HG02885 (cell line): ENCODE measurements around the gene GRK5.

ENCODE experiments used
- ATAC-seq: cut with Tn5 transposase; IDR thresholded peaks from one replicate; pipeline ENCODE4 v1.9.1; 2021; ENCODE audit warnings: mild to moderate bottlenecking; ENCODE audit not compliant: unreplicated experiment, poor library complexity

GRK5 gene

DNA sequence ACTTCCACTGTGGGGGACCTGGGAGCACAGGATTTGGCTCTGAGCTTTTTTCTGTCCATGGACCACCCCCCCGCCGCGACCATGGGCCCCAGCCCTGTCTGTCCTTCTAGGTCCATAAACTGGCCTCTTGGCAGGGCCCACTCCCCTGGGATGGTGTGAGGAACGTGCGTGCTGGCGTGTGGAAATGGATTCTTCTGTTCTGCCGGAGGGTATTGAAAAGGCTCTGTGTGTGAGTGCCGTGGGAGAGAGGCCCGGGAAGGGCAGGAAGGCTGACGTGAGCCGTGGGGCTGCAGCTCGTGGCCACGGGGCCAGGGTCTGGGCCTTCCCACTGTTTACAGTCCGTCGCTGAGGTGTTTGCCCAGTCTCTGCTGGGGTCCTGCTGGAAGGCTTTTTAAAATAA is 123.7 kb downstream of the GRK5 start:
- no peak for ATAC-seq

DNA sequence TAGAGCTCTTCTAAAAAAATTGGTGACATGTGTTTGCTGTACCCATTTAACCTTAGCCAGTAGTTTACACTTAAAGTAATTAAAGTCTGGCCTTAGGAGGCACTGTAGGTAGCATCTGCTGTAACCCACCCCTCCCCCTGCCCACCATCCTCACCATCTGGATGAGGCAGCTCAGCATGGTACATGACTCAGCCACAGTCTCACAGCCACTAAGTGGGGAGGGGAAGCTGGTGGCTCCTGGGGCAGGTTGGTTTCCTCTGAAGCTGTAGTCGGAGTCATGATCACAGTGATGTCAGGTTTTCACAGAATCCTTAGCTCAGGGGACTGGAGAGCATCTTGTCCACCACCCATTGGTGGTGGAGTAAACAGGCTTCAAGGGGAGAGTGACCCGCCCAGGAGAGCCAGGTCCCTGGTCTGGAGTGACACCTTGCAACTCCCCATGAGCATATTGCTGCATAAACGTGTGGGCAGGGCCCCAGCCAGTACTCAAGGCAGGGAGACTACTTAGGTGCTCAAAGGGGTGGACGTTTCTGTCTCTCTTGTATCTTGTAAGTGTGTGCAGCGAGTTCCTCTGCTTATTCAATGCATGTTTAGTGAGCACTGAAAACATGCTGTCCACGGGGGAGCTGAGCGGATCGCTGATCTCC is 125.9 kb downstream of the GRK5 start:
- no peak for ATAC-seq

DNA sequence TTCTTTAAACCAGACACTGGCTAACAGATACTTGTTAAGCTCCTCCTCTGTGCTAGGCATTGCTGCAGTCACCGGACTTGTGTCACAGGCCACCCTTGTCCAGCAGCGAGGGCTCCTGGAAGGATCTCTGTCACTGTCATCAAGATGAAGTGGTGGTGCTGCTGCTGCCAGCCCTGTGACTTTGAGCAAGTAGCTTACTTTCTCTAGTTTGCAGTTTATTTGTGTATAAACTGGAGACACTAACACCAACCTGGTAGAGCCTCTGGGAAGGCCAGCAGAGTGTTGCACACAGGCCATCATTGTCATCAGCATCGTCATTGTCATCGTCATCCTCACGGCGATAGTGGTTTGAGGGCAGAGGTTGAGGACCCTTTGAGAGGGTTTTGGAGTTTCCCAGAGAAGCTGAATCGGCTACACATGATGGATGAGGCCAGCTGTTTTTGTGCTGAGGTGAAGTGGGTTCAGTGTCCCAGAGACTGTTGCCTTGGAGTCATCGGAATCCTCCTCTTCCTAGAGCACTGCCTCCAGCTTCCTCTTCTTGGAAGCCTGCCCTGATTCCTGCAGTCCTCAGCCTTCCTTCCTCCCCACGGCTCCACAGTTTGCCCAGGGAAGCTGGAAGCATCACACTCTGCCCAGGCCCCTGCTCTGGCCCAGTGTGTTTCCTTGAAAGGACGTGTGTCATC is 128.4 kb downstream of the GRK5 start:
- ATAC-seq = no peak

DNA sequence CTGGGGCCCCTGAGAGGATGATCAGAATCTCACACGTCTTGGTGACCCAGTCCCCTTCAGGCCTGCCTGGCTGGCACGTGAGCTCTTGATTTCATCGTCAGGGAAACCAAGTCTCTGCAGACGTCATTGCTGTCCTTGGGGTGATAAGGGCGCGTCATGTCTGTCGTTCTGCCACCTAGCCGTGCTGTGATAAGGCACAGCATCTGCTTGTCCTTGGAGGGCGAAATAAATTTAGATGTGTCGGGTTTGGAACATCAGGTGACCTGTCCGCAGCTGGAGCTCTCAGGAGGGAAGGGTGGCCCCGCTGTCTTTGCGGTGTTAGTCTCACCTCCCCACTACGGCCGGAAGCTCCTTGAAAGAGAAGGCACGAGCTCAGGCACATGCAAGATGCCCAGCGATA is 129.2 kb downstream of the GRK5 start:
- ATAC-seq = no peak

DNA sequence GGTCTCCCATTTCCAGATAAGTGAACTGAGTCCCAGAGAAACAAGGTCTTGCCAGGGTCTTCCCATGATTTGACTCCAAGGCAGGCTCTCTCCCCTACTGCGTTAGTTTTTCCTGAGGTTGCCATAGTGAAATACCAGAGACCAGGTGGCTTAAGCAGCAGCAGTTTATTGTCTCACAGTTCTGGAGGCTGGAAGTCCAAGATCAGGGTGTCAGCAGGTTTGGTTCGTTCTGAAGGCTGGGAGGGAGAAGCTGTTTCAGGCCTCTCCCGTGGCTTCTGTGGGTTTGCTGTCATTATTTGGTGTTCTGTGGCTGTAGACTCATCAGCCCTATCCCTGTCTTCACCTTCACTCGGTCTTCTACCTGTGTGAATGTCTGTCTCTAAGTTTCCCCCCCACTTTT is 129.9 kb downstream of the GRK5 start:
- no peak for ATAC-seq

DNA sequence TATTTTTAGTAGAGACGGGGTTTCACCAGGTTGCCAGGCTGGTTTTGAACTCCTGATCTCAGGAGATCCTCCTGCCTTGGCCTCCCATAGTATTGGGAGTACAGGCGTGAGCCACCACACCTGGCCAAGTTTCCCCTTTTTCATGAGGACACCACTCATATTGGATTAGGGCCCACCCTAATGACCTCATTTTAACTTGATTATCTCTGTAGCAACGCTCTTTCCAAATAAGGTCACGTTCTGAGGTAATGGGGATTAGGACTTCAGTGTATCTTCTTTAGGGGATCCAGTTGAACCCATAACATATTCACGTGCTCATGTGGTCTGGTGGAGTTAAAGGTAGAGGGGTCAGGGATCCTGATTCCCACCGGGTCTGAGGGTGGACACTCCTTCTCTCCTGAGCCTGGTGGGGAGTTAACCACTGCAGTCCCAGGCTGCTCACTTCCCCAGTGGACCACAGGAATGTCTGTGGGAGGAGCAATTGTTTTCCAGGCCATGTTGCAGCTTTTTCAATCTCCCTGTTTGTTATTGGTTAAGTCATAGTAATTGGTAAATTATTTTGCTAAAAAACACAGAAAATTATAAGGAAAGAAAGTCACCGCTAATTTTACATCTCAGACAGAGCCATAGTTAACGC is 130.5 kb downstream of the GRK5 start:
- no peak for ATAC-seq

DNA sequence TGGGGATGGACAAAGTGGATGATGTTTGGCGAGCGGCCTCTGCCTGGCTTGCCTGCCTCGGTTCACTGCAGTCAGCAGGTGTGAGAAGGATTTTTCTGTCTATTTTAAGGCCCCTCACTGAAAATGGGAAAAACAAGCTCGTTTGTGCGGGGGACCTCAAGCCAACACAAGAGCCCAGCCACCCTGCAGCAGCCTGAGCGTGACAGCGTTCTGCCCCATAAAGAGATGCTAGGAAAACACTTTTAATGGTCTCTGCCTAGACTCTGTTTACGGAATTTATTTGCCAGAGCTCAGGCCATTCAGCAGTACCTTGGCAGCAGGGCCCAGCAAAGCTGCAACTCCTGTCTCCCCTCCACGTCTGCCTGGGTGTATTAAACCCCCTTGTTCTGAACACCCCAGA is 131.7 kb downstream of the GRK5 start:
- ATAC-seq = no peak

DNA sequence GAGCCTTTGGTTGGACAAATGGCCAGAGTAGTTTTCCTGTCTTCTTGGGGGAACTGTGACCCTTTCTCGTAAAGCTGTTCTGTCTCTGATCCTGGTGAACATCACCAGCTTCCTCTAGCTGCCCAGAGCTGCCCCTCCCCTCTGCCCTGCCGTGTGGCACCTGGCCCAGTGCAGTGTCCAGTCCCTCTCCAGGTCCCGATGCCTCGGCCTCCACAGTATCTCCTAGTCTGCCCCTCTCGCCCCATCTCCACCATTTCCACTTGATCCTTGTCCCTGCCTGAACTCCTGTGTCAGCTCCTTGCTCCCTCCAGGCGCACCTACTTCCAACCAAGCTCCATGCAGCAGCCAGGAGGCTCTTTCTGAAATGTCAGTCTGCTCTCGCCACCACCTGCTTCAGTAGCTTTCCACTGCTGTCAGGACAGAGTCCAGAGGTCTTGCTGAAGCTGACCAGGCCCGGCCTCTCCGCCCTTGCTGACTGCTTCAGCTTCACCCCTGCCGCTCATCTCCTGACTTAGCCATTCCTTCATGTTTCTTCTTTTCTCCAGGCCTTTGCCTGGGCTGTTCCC is 133.6 kb downstream of the GRK5 start:
- ATAC-seq = no peak

DNA sequence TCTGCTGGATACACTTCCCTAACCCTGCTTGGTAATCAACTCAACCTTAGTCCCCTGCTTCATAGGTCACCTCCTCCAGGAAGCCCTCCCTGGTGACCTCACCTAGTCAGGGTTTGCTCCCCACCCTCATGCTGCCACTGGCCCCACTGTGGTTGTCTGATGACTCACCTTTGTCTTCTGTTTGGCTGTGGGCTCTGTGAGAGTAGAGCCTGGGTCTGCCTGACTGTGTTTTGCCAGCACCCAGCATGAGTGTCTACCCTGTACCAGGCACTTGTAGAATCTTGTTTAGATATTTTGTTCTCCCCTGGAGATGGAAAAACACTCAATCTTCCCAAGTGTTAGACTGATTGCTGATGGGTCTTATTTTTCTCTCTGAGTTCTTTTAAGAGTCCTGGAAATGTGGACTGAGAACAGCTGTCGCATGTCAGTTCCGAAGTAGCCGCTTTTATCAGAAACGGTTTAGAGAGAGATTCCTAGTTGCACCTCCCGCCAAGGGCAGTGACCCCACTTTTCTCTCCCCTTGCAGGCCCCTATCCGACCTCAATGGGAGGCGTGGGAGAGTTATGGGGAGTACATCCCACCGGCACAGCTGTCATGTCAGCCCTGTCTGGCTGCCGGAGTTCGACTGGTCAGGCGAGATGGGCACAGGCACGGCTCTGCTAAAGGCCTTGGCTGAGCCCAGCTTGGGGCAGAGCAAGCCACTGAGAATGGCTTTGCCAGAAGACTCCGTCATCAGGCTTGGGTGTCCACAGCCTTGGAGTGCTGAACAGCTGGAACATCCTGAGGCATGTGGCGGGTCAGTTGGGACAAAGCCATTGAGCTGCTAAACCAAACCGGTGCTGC is 134.3 kb downstream of the GRK5 start:
- ATAC-seq = no peak

DNA sequence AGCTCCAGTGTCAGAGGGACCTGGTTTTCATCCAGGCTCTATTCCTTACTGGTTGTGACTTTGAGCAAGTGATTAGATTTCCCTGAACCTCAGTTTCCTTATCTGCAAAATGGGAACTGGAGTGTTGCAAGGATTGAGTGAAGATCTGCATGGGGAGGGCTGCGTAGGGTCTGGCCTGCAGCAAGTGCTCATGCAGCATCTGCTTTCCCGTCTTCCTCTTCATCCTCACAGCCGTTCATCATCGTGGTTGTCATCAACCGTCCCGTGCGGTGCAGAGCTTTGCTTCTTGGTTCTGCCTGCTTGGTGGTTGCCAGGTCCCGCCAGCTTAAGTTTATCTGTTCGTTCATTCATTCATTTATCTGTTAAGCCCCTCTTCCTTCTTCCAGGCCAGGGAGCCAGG is 135.0 kb downstream of the GRK5 start:
- no peak for ATAC-seq

DNA sequence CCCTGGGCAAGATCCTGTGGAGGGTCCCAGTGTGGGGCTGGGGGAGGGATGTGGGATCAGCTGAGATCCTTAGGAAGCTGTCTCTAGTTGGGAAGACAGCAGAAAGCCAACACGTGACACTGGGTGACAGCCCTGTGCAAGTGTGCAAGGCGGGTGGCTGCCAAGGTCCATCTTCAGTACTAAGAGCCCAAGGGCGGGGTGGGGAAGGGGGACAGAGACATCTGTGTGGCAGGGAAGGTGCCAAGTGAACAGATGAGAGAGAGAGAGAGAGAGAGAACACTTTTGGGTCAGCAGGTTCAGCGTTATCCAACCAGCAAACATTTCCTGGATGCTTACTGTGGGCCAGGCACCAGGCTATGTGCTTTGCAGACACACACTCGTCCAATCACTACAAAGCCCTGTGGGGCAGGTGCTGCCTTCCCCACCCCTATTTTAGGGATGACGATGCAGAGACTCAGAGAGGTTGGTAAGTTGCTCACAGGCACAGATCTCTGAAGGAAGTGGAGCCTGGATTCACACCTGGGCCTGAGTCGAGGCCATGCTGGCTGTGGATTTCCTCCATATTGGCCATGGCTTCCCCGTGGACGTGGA is 135.7 kb downstream of the GRK5 start:
- no peak for ATAC-seq

DNA sequence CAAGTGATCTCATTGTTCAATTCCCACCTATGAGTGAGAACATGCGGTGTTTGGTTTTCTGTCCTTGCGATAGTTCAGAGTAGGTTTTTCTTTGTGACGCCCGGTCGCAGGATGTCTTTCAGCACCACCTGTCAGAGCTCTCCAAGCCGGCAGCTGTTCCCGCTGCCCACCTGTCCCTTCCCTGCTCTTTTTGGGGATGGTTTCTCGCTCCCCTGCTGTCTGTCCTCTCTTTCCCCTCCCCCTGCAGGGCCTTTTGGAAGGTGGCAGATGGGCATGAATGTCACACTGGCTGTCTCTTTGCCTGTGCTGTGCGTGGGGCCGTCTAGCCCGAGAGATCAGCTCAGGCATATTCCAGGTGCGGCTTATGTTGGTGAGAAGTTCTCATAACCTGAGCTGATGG is 137.0 kb downstream of the GRK5 start:
- no peak for ATAC-seq

DNA sequence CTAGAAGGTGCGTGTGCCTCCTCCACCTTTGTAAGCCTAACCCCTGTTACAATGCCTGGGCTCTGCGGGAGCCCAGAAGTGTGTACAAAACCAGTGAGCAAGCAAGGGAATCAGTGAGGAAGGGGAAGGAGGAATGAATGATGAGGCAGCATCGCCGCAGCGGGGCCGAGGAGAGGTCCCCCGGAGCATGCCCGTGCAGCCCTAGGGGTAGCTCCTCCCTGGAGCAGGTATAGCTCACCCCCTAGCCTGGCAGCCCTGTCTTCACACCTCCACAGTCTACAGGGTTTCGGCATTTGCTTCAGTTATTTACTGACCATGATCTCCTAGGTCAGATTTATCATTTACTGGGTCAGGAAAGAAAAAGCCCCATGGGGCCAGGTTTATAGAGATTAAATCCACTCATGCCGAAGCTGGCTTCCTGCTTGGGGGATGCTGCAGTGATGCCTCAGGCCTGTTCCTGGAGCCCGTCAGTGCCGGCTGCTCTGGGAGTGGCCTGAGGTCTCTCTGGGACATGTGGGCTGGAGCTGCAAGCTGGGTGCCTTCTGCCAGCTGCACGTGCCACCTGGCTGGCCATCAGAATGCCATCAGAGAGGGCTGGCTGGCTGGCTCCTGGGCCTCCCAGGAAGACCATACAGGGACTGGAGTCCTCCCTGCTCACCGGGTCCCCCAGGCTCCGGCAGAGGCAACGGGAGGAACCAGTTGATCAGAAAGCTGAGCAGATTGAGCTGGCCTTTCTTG is 138.9 kb downstream of the GRK5 start:
- ATAC-seq = no peak

DNA sequence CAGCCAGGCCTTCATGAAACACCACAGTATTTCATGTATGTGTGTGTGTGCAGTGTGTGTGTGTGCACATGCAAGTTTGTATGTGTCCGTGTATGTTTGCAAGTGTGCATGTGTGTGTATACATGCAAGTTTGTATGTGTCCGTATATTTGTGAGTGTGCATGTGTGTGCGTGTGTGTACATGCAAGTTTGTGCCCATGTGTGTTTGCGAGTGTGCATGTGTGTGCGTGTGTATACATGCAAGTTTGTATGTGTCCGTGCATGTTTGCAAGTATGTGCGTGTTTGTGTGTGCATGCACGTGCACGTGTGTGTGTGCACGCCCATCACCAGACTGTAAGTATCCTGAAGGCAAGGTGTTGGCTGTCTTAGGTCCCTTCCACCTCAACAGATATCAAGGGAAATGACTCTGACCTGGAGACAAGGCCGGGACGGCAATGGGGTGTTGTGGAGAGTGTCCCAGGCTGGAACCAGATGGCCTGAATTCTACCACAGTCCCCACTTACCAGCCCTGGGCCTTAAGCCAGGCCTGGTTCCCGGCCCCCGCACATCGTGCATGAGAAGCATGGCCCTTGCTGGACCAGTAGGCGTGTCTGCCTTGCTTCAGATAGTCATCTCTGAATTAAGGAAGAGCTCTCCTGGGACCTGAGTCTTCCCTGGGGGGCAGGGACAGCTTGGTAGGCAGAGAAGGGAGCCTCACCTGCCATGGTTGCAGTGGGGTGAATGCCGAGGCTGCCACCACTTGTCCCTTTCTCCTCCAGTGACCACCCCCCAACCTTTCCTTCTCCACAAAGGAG is 140.0 kb downstream of the GRK5 start:
- no peak for ATAC-seq

DNA sequence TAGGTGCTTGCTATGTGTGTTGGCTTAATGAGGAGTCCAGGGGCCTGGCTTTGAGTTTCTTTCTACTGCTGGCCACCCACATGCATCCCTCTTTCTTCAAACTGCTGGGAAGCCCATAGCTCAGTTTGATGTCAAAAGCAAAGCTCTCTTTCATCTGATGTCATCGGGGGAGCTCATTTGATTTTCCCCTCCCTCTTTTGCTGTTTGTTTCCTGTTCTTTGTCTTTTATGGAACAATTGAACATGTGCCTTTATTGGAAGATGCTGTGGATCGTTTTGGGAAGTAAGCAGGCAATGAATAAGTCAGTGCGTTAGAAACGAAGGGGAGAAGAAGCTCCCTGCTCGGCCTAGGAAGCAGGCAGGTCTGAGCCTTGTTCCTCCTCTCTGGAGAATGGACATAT is 140.7 kb downstream of the GRK5 start:
- no peak for ATAC-seq

DNA sequence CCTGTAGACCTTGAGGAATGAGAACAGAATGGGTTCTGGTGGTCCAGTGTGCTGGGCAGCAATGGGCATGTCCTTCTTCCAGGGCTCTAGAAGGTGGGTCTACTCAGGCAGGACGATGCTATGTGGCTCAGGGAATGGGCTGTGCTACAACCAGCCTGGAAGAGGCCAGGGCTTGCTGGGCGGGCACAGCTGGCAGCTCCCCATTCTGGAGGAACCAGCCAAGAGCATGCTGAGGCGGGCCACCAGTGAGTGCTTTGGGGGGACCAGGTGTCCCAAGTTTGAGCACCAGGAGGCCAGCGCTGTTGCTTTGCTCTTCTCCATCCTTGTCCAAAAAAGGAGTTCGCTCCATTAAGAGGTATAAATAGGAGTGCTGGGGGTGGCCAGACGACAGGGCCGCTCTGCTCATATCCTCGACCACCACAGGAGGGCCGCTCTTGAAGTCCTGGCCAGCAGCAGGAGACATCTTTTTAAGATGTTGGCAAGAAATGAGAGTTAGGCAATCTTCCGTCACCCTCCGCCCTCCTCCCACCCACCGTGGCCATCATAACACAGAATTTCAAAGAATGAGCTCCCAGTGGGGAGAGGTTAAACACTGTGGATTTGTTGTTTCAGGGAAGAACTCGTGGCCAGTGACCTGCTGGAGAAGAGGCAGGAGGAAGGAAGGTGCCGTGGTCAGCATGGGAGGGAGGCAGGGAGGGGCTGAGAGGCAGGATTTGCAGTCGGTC is 141.3 kb downstream of the GRK5 start:
- ATAC-seq = no peak

DNA sequence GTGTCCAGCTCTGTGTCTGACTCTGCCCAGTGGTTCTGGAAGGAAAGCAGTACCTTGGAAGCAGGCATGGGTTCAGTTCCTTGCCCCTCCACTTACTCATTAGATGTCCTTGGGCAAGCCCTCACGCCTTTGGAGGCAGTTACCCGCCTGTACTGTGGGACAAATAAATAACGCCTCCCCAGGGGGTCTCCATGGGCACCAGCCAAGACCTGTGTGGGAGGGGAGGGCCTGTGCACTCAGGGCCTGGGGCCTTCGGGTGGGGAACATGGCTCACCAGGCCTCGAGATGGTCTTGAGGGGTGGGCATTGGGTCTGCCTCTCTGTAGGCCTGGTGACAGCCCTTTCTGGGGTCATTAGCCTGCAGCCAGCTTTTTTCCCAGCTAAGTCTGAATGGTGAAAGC is 142.0 kb downstream of the GRK5 start:
- ATAC-seq = no peak

DNA sequence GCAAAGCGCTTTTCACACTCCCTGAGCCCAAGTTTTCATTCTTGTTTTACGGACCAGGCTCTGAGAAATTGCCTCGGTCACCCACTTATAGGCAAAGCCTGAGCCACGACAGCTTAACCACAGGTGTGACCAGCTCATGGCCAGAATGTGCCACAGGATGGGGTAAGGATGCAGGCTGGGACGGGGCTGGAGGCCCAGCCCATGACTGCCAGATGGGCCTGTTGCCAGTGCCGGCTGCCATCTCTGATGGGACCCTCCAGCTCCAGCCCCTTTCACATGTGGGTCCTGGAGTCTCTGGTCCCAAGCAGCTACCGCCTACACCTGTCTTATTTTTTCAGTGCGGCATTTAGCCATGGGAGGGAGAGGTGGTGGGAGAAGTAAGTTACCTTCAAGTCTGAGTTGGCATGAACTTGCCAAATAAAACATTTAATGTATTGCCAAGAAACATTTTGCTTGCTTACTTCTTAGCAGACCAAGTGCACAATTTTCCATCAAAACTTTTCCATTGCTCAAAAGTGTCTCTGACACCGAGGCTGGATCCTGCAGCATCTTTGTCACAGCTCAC is 142.6 kb downstream of the GRK5 start:
- no peak for ATAC-seq
